HCT116 (cell line): ENCODE measurements around the gene WDR82. TPM values are rescaled to one million over a fixed set of nuclear protein-coding genes. Genes with fewer than 3 reads are reported as not detected.

Experiments used
- ATAC-seq: fragments of 200-7000 bp; cut with Tn5 transposase; 2 replicates; pipeline ENCODE4 v1.9.1; 2020; ENCODE audit warnings: mild to moderate bottlenecking, moderate library complexity
- BruUV-seq: library from RNA; stranded (reverse); fragments of 400-500 nt; replicated peaks from 2 replicates; lab custom pipeline; 2021; lab: Mats Ljungman, UMichigan
- CTCF ChIA-PET: fragments of 300-600 bp; sonication (Branson Sonifier 250); formaldehyde crosslinking; loops from one replicate; lab custom pipeline; 2021; ENCODE audit warnings: antibody characterized with exemption; lab: Charles Lee
- POLR2A ChIA-PET: fragments of 300-600, 350-600 bp; sonication (Branson Sonifier 250); formaldehyde crosslinking; loops from one replicate; lab custom pipeline; 2021; ENCODE audit warnings: antibody characterized with exemption; lab: Charles Lee
- RAD21 ChIA-PET, 2 experiments: fragments of 300-600 bp; sonication (Branson Sonifier 250); formaldehyde crosslinking; loops; one replicate each; lab custom pipeline; 2023; ENCODE audit warnings: low total read pairs in 2 of 2; ENCODE audit not compliant: uncharacterized antibody in 2 of 2, unreplicated experiment in 2 of 2, low non-redundant PET in 1 of 2; lab: Charles Lee
- DNase-seq: peaks from one replicate; pipeline ENCODE4 v3.0.0-alpha.2; 2010; ENCODE audit warnings: low read depth, low spot score
- H2AFZ ChIP-seq: fragments of 200-600 bp; shearing (Covaris generic), sonication (generic); 2 replicates; pipeline ENCODE4 v1.6.1; 2017; ENCODE audit warnings: low read depth, mixed run types, mixed read lengths, antibody characterized with exemption, low read length; ENCODE audit not compliant: poor library complexity, severe bottlenecking
- H3K27ac ChIP-seq: 2 replicates; pipeline ENCODE4 v1.5.1; 2012; ENCODE audit warnings: low read depth, low read length
- H3K27me3 ChIP-seq: fragments of 200-600 bp; sonication (generic); 2 replicates; pipeline ENCODE4 v1.6.1; 2016; ENCODE audit warnings: mixed run types, low read length, mixed read lengths; ENCODE audit not compliant: insufficient read depth
- H3K36me3 ChIP-seq, 2 experiments: fragments of 200-500 bp in 1 of 2; fragments of 200-600 bp in 1 of 2; sonication (Bioruptor generic) in 1 of 2; sonication (generic) in 1 of 2; 2 replicates each; pipeline versions ENCODE4 v1.5.1 to v1.6.1; 2014 to 2016; ENCODE audit warnings: low read length in 2 of 2, inconsistent platforms in 1 of 2, mixed read lengths in 1 of 2, mixed run types in 1 of 2; ENCODE audit not compliant: insufficient read depth in 2 of 2, control insufficient read depth in 1 of 2
- H3K4me1 ChIP-seq, 2 experiments: fragments of 200-600 bp in 1 of 2; sonication (generic) in 1 of 2; 2 replicates each; pipeline versions ENCODE4 v1.5.1 to v1.6.1; 2012 to 2017; ENCODE audit warnings: low read length in 2 of 2, inconsistent platforms in 1 of 2, mild to moderate bottlenecking in 1 of 2, mixed read lengths in 1 of 2, mixed run types in 1 of 2, moderate library complexity in 1 of 2; ENCODE audit not compliant: insufficient read depth in 2 of 2, control insufficient read depth in 1 of 2
- H3K4me2 ChIP-seq: fragments of 200-600 bp; sonication (generic); 2 replicates; pipeline ENCODE4 v1.6.1; 2017; ENCODE audit warnings: mixed run types, low read length, mixed read lengths
- H3K4me3 ChIP-seq, 2 experiments: fragments of 200-600 bp in 1 of 2; sonication (generic) in 1 of 2; replicated peaks in 1 of 2; 2 replicates each; pipeline ENCODE4 v1.5.1; 2011 to 2016; ENCODE audit warnings: low read length in 2 of 2, control low read depth in 1 of 2, low read depth in 1 of 2, mild to moderate bottlenecking in 1 of 2, mixed read lengths in 1 of 2, mixed run types in 1 of 2
- H3K79me2 ChIP-seq: fragments of 200-600 bp; sonication (generic); 2 replicates; pipeline ENCODE4 v1.6.1; 2017; ENCODE audit warnings: mild to moderate bottlenecking, mixed run types, low read length, moderate library complexity, mixed read lengths; ENCODE audit not compliant: insufficient read depth
- H3K9ac ChIP-seq: fragments of 200-600 bp; sonication (generic); 2 replicates; pipeline ENCODE4 v1.6.1; 2016; ENCODE audit warnings: low read length, mixed read lengths
- H3K9me2 ChIP-seq: fragments of 200-600 bp; sonication (generic), shearing (Covaris generic); 2 replicates; pipeline ENCODE4 v1.6.1; 2017; ENCODE audit warnings: mixed run types, mild to moderate bottlenecking, moderate library complexity; ENCODE audit not compliant: insufficient read depth
- H3K9me3 ChIP-seq, 2 experiments: fragments of 200-500 bp in 1 of 2; fragments of 200-600 bp in 1 of 2; sonication (Bioruptor generic) in 1 of 2; sonication (generic) in 1 of 2; 2 replicates each; pipeline ENCODE4 v1.6.1; 2014 to 2017; ENCODE audit warnings: low read length in 2 of 2, mixed read lengths in 2 of 2, inconsistent platforms in 1 of 2, low read depth in 1 of 2, mild to moderate bottlenecking in 1 of 2, mixed run types in 1 of 2, moderate library complexity in 1 of 2; ENCODE audit not compliant: control insufficient read depth in 1 of 2, insufficient read depth in 1 of 2
- H4K20me1 ChIP-seq: fragments of 200-600 bp; sonication (generic), shearing (Covaris generic); 2 replicates; pipeline ENCODE4 v1.6.1; 2017; ENCODE audit warnings: mixed run types, mild to moderate bottlenecking, moderate library complexity; ENCODE audit not compliant: insufficient read depth
- EGR1 ChIP-seq: IDR thresholded peaks from 2 replicates; pipeline ENCODE4 v1.6.1; 2012; ENCODE audit warnings: low read depth
- JUND ChIP-seq: IDR thresholded peaks from 2 replicates; pipeline ENCODE4 v1.6.1; 2012
- REST ChIP-seq: IDR thresholded peaks from 2 replicates; pipeline ENCODE4 v1.6.1; 2012; ENCODE audit warnings: low read depth
- SP1 ChIP-seq: IDR thresholded peaks from 2 replicates; pipeline ENCODE4 v1.6.1; 2012; ENCODE audit warnings: low read depth
- YY1 ChIP-seq: IDR thresholded peaks from 2 replicates; pipeline ENCODE4 v1.6.1; 2011; ENCODE audit warnings: low read length, low read depth, moderate library complexity, mild to moderate bottlenecking; ENCODE audit not compliant: insufficient replicate concordance; ENCODE audit errors: extremely low read depth
- intact Hi-C: fragments of 100-400 bp; cut with micrococcal nuclease; formaldehyde crosslinking; loops from 2 replicates; pipeline ENCODE4 v1.10.0; 2022
- total RNA-seq: library from RNA; stranded (reverse); gene quantifications from one replicate; pipeline ENCODE4 v1.2.1, GENCODE V29; 2021; ENCODE audit not compliant: unreplicated experiment

Gene WDR82
- total RNA-seq, 1 experiment from 2014 or later: 89.7 TPM

GRCh38 chr3:52314489-52314888, 36.0 kb upstream of the WDR82 start (continued):
- no peak for TF ChIP-seq REST
- TF ChIP-seq YY1: no peak

- Histone ChIP-seq H2AFZ (no peak overlapping the region), H3K4me2 (peak overlapping the region; percentile 67), H3K9me2 (no peaks in the 10 kb centered on the region), H3K9ac (peak overlapping the region; percentile 37; the same call in 1 of the 2 replicates), H3K9me3 (no peaks in the 10 kb centered on the region), H3K4me1 (peaks cover 15 to 27% of the 10 kb centered on the region in 2 experiments; a peak in 3 of 4 replicates), H3K4me3 (peak overlapping the region in 1 of 2 experiments; percentile 19; a peak in 2 of 4 replicates), H3K36me3 (no peaks in the 10 kb centered on the region), H3K27me3 (no peaks in the 10 kb centered on the region), H3K79me2 (no peaks in the 10 kb centered on the region), H3K27ac (peak overlapping the region; percentile 11; the same call in 1 of the 2 replicates), H4K20me1 (no peaks in the 10 kb centered on the region)
- RAD21 ChIA-PET: no interaction called here
- TF ChIP-seq YY1 (no peak), EGR1 (no peak), JUND (peak; percentile 63), SP1 (peak; percentile 48; the same call in 1 of the 2 replicates)
- CTCF ChIA-PET: no interaction called here
- POLR2A ChIA-PET: no interaction called here
- intact Hi-C loops: no loop called here
- peak; percentile 71 for ATAC-seq
- no peak for DNase-seq
- BruUV-seq: no TSS peak
These were observed 35.3 kb upstream of the WDR82 start for GRCh38 chr3:52313774-52314188.
